ENCODE results near the gene TRIO.

- TF ChIP-seq RFX5 (IDR thresholded peaks at IDR 0.05; ENCODE audit: borderline replicate concordance, low read depth, low read length) (no peak), EP300 (IDR thresholded peaks at IDR 0.05; ENCODE audit: borderline replicate concordance in 1 of 2, low read depth in 2 of 2, low read length in 2 of 2) (no peak), RAD21 (IDR thresholded peaks at IDR 0.05 in 1 of 2, conservative IDR thresholded peaks at IDR 0.05 in 1 of 2; ENCODE audit: low read depth in 2 of 2, low read length in 2 of 2) (no peak), BCL11A (IDR thresholded peaks at IDR 0.05; ENCODE audit: low read depth in 2 of 2, low read length in 2 of 2) (no peak), TEAD4 (IDR thresholded peaks at IDR 0.05; ENCODE audit: low read depth, low read length) (no peak), POLR2A (IDR thresholded peaks at IDR 0.05; ENCODE audit: control extremely low read depth in 1 of 2, low read depth in 2 of 2, low read length in 2 of 2) (no peak), MAX (IDR thresholded peaks at IDR 0.05) (no peak), HDAC2 (IDR thresholded peaks at IDR 0.05; ENCODE audit: borderline replicate concordance in 1 of 2, low read depth in 2 of 2, low read length in 2 of 2) (no peak), BRCA1 (IDR thresholded peaks at IDR 0.05; ENCODE audit: low read depth, low read length) (no peak), ATF2 (IDR thresholded peaks at IDR 0.05; ENCODE audit: low read length) (no peak), MAFK (IDR thresholded peaks at IDR 0.05; ENCODE audit: low read depth, low read length) (no peak), PHF8 (conservative IDR thresholded peaks at IDR 0.05; ENCODE audit: low read depth, low read length) (no peak)
- TF ChIP-seq, protein P1, sequence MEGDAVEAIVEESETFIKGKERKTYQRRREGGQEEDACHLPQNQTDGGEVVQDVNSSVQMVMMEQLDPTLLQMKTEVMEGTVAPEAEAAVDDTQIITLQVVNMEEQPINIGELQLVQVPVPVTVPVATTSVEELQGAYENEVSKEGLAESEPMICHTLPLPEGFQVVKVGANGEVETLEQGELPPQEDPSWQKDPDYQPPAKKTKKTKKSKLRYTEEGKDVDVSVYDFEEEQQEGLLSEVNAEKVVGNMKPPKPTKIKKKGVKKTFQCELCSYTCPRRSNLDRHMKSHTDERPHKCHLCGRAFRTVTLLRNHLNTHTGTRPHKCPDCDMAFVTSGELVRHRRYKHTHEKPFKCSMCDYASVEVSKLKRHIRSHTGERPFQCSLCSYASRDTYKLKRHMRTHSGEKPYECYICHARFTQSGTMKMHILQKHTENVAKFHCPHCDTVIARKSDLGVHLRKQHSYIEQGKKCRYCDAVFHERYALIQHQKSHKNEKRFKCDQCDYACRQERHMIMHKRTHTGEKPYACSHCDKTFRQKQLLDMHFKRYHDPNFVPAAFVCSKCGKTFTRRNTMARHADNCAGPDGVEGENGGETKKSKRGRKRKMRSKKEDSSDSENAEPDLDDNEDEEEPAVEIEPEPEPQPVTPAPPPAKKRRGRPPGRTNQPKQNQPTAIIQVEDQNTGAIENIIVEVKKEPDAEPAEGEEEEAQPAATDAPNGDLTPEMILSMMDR (IDR thresholded peaks at IDR 0.05; ENCODE audit: control extremely low read depth in 1 of 3, insufficient read depth in 1 of 3, low read depth in 1 of 3, low read length in 3 of 3), result no peak
These were observed 270.9 kb downstream of the TRIO start for GRCh38 chr5:14414007-14414406.
